Left ventricle myocardium inferior (tissue), 1 donor: ENCODE measurements around the gene YIPF7. TPM values are rescaled to one million over a fixed set of nuclear protein-coding genes. Genes with fewer than 3 reads are reported as not detected.

ENCODE experiments used
- DNase-seq: peaks from one replicate; pipeline ENCODE4 v3.0.0-alpha.2; 2020
- H3K27ac ChIP-seq: fragments of 200-600 bp; replicated peaks from 2 replicates; pipeline ENCODE4 v1.8.0; 2021
- H3K27me3 ChIP-seq: fragments of 200-600 bp; 2 replicates; pipeline ENCODE4 v1.8.0; 2021; ENCODE audit warnings: low read depth
- H3K36me3 ChIP-seq: fragments of 200-600 bp; 2 replicates; pipeline ENCODE4 v1.8.0; 2021
- H3K4me1 ChIP-seq: fragments of 200-600 bp; 2 replicates; pipeline ENCODE4 v1.8.0; 2021
- H3K4me3 ChIP-seq: fragments of 200-600 bp; 2 replicates; pipeline ENCODE4 v1.8.0; 2021; ENCODE audit warnings: mild to moderate bottlenecking, moderate library complexity
- H3K9me3 ChIP-seq: fragments of 200-600 bp; replicated peaks from 2 replicates; pipeline ENCODE4 v1.8.0; 2021
- CTCF ChIP-seq: fragments of 200-600 bp; IDR thresholded peaks from 2 replicates; pipeline ENCODE4 v1.8.0; 2021; ENCODE audit warnings: antibody characterized with exemption, mild to moderate bottlenecking, borderline replicate concordance
- intact Hi-C: fragments of 100-400 bp; cut with micrococcal nuclease; formaldehyde crosslinking; loops from one replicate; pipeline ENCODE4 v1.11.0; 2022
- total RNA-seq: library from RNA; stranded (reverse); fragmentation: NEBNext Ultra II Directional; extraction: Animal tissue kit (Norgen Biotek cat#: 25700); gene quantifications from one replicate; pipeline ENCODE4 v1.2.1, GENCODE V29; 2021
- donor health status: DM: no; HTN: yes; CAD: no; lungs with severe emphysema.

Gene YIPF7
- total RNA-seq, 1 donor from 2014 or later: 1.4 TPM

- Histone ChIP-seq H3K36me3 (no peaks in the 10 kb centered on the region), H3K27ac (no peak overlapping the region), H3K9me3 (no peaks in the 10 kb centered on the region), H3K27me3 (no peaks in the 10 kb centered on the region), H3K4me3 (no peak overlapping the region), H3K4me1 (no peaks in the 10 kb centered on the region)
- intact Hi-C loops: no loop called here
- DNase-seq: no peak
- TF ChIP-seq CTCF: no peak
These were observed 577 bp upstream of the YIPF7 start for GRCh38 chr4:44652002-44652401.

DNA sequence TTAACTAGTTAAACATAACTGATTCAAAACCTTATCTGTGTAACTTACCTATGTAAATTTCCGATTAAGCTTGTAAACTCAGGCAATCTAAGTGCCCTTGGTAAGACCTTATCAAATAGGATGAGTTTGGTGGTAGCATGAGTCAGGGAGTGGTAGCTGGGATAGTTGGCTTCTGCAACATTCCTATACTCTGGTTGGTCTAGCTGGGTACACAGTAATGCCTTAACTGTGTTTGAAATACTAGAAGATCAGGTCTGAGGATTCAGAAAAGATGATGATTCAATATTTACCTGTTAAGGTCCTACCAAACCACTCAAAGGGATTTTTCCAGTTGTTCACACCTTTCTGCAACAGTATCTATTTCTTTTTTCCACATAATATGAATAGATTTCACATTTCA is 5.3 kb downstream of the YIPF7 start:
- Histone ChIP-seq H3K36me3 (no peaks in the 10 kb centered on the region), H3K27me3 (no peaks in the 10 kb centered on the region), H3K4me3 (no peak overlapping the region), H3K27ac (no peak overlapping the region), H3K4me1 (no peaks in the 10 kb centered on the region), H3K9me3 (peaks cover 15% of the 10 kb centered on the region)
- no peak for TF ChIP-seq CTCF
- intact Hi-C loops: no loop called here
- DNase-seq: no peak

DNA sequence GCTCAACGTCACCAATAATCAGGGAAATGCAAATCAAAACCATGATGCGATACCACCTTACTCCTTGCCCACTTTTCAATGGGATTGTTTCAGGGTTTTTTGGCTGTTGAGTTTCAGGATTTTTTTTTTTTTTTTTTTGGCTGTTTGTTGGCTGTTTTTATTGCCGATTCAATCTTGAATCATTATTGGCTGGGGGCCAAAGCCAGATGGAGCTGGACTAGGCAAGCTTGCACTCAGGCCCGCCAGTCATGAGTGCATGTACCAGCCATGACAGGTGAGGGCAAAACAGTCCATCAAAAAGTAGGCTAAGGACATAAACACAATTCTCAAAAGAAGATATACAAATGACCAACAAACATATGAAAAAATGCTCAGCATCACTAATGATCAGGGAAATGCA is 13.3 kb downstream of the YIPF7 start:
- H3K4me1 ChIP-seq: no peaks in the 10 kb centered on the region
- H3K27ac ChIP-seq: no peak overlapping the region
- intact Hi-C loops: no loop called here
- no peak overlapping the region for H3K4me3 ChIP-seq
- H3K36me3 ChIP-seq: no peaks in the 10 kb centered on the region
- no peak for TF ChIP-seq CTCF
- DNase-seq: no peak
- H3K27me3 ChIP-seq: no peaks in the 10 kb centered on the region
- peaks cover 4% of the 10 kb centered on the region for H3K9me3 ChIP-seq

- TF ChIP-seq CTCF: no peak
- Histone ChIP-seq H3K27me3 (no peaks in the 10 kb centered on the region), H3K27ac (no peak overlapping the region), H3K4me3 (no peak overlapping the region), H3K36me3 (no peaks in the 10 kb centered on the region), H3K9me3 (no peaks in the 10 kb centered on the region), H3K4me1 (no peaks in the 10 kb centered on the region)
- intact Hi-C loops: no loop called here
- no peak for DNase-seq
These were observed 18.7 kb downstream of the YIPF7 start for GRCh38 chr4:44632733-44633132.

DNA sequence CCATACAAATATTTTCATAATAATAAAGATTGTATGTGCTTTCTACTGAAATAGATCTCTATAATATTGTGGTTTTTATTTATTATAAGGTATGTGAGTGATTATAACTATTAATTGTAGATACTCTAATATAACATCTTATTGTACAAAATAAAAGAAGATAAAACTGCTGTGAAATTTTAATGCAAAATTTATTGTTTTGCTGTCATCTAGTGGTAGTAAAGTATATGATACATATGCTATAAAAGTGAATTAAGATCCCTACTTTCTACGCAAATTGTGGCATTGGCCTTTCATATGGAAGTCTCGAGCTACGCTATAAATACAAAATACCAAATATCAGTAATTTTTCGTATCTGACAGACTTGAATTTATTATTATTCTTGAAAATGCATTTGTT is 19.3 kb downstream of the YIPF7 start:
- Histone ChIP-seq H3K36me3 (no peaks in the 10 kb centered on the region), H3K9me3 (no peaks in the 10 kb centered on the region), H3K27me3 (no peaks in the 10 kb centered on the region), H3K27ac (no peak overlapping the region), H3K4me3 (no peak overlapping the region), H3K4me1 (no peaks in the 10 kb centered on the region)
- intact Hi-C loops: no loop called here
- no peak for TF ChIP-seq CTCF
- DNase-seq: no peak

- H3K4me3 ChIP-seq: no peak overlapping the region
- intact Hi-C loops: no loop called here
- DNase-seq: no peak
- H3K36me3 ChIP-seq: no peaks in the 10 kb centered on the region
- H3K9me3 ChIP-seq: no peaks in the 10 kb centered on the region
- no peak overlapping the region for H3K27ac ChIP-seq
- H3K4me1 ChIP-seq: no peaks in the 10 kb centered on the region
- peak; percentile 74 for TF ChIP-seq CTCF
- H3K27me3 ChIP-seq: no peaks in the 10 kb centered on the region
These were observed 22.1 kb downstream of the YIPF7 start for GRCh38 chr4:44629280-44629866.
